Endothelial cell of umbilical vein (primary cell): ENCODE results near the gene TENT4A. TPM values are rescaled to one million over a fixed set of nuclear protein-coding genes. Genes with fewer than 3 reads are reported as not detected.

Source experiments
- BruUV-seq: library from RNA; stranded (reverse); fragments of 400-500 nt; replicated peaks from 2 replicates; lab custom pipeline; 2021; lab: Mats Ljungman, UMichigan
- CTCF ChIA-PET: fragments of 300-600, 350-600 bp; sonication (Branson Sonifier 250); formaldehyde crosslinking; loops from one replicate; lab custom pipeline; 2021; ENCODE audit warnings: antibody characterized with exemption, inconsistent platforms; lab: Charles Lee
- POLR2A ChIA-PET: fragments of 300-600, 350-600 bp; sonication (Branson Sonifier 250); formaldehyde crosslinking; loops from one replicate; lab custom pipeline; 2021; ENCODE audit warnings: antibody characterized with exemption, inconsistent platforms; lab: Charles Lee
- DNase-seq: peaks from one replicate; pipeline ENCODE4 v3.0.0-alpha.2; 2011; ENCODE audit warnings: low read depth, low spot score
- FAIRE-seq: peaks from 2 replicates; lab custom pipeline; 2011; peaks lifted over from hg19 to GRCh38; lab: Jason Lieb, UNC
- H2AFZ ChIP-seq: 2 replicates; pipeline ENCODE4 v1.6.0; 2012; ENCODE audit warnings: low read depth, low read length, control low read depth, inconsistent platforms
- H3K27ac ChIP-seq: 2 replicates; pipeline ENCODE4 v1.5.1; 2011; ENCODE audit warnings: low read depth, mild to moderate bottlenecking, control low read depth, low read length, moderate library complexity; ENCODE audit not compliant: insufficient read depth
- H3K27me3 ChIP-seq, 2 experiments: 2 replicates each; pipeline versions ENCODE4 v1.6.0 to v1.6.1; 2011; ENCODE audit warnings: low read length in 2 of 2, mixed read lengths in 1 of 2; ENCODE audit not compliant: control insufficient read depth in 2 of 2, insufficient read depth in 2 of 2
- H3K36me3 ChIP-seq, 2 experiments: 2 replicates in 1 of 2; 3 replicates in 1 of 2; pipeline ENCODE4 v1.5.1; 2011; ENCODE audit warnings: low read length in 2 of 2, mild to moderate bottlenecking in 1 of 2, moderate library complexity in 1 of 2; ENCODE audit not compliant: control insufficient read depth in 2 of 2, insufficient read depth in 2 of 2; ENCODE audit errors: extremely low read depth in 1 of 2
- H3K4me1 ChIP-seq: 3 replicates; pipeline ENCODE4 v1.5.1; 2011; ENCODE audit warnings: mild to moderate bottlenecking, low read length; ENCODE audit not compliant: control insufficient read depth, insufficient read depth; ENCODE audit errors: extremely low read depth
- H3K4me2 ChIP-seq: 2 replicates; pipeline ENCODE4 v1.6.1; 2011; ENCODE audit warnings: low read length, control low read depth, mixed read lengths; ENCODE audit not compliant: insufficient read depth
- H3K4me3 ChIP-seq, 3 experiments: fragments of 200-600 bp in 1 of 3; sonication (generic), shearing (Covaris generic) in 1 of 3; replicated peaks in 1 of 3; 2 replicates each; pipeline ENCODE4 v1.5.1; 2011 to 2016; ENCODE audit warnings: control low read depth in 3 of 3, low read length in 3 of 3, mild to moderate bottlenecking in 2 of 3, inconsistent platforms in 1 of 3, low read depth in 1 of 3, moderate library complexity in 1 of 3; ENCODE audit not compliant: insufficient read depth in 1 of 3
- H3K79me2 ChIP-seq: 2 replicates; pipeline ENCODE4 v1.6.0; 2012; ENCODE audit warnings: low read length, inconsistent platforms; ENCODE audit not compliant: control insufficient read depth, insufficient read depth
- H3K9ac ChIP-seq: replicated peaks from 2 replicates; pipeline ENCODE3; 2011; ENCODE audit warnings: low read length, control low read depth; ENCODE audit not compliant: insufficient read depth; ENCODE audit errors: extremely low read depth
- H3K9me1 ChIP-seq: replicated peaks from 3 replicates; pipeline ENCODE4 v1.6.0; 2011; ENCODE audit warnings: mild to moderate bottlenecking, low read length; ENCODE audit not compliant: control insufficient read depth, insufficient read depth; ENCODE audit errors: extremely low read depth
- H3K9me3 ChIP-seq: replicated peaks from 2 replicates; pipeline ENCODE4 v1.5.1; 2012; ENCODE audit warnings: low read length, inconsistent platforms; ENCODE audit not compliant: control insufficient read depth, insufficient read depth
- H4K20me1 ChIP-seq: replicated peaks from 2 replicates; pipeline ENCODE3; 2011; ENCODE audit warnings: mild to moderate bottlenecking, low read length; ENCODE audit not compliant: control insufficient read depth, insufficient read depth; ENCODE audit errors: extremely low read depth
- EZH2 ChIP-seq: IDR thresholded peaks from 2 replicates; pipeline ENCODE4 v1.6.1; 2012; ENCODE audit warnings: borderline replicate concordance, low read depth, mild to moderate bottlenecking, moderate library complexity, low read length, inconsistent platforms; ENCODE audit not compliant: severe bottlenecking
- FOS ChIP-seq: IDR thresholded peaks from 2 replicates; pipeline ENCODE4 v1.6.1; 2011; ENCODE audit warnings: mild to moderate bottlenecking, low read length, moderate library complexity, borderline replicate concordance; ENCODE audit not compliant: insufficient read depth
- GATA2 ChIP-seq: IDR thresholded peaks from 2 replicates; pipeline ENCODE4 v1.7.0; 2011; ENCODE audit warnings: low read depth, mild to moderate bottlenecking, moderate library complexity, mixed read lengths, low read length; ENCODE audit not compliant: insufficient read length, insufficient read depth
- JUN ChIP-seq: IDR thresholded peaks from 2 replicates; pipeline ENCODE4 v1.6.1; 2011; ENCODE audit warnings: borderline replicate concordance, low read depth; ENCODE audit not compliant: insufficient read length, insufficient read depth
- MAX ChIP-seq: IDR thresholded peaks from 2 replicates; pipeline ENCODE4 v1.6.1; 2011; ENCODE audit not compliant: insufficient read depth, insufficient read length
- MYC ChIP-seq: IDR thresholded peaks from one replicate; pipeline ENCODE4 v1.6.1; 2011; ENCODE audit warnings: mild to moderate bottlenecking, low read depth, low read length
- POLR2A ChIP-seq: IDR thresholded peaks from 2 replicates; pipeline ENCODE4 v1.6.1; 2012; ENCODE audit warnings: low read depth, mild to moderate bottlenecking, control low read depth, low read length
- POLR2AphosphoS5 ChIP-seq: IDR thresholded peaks from 2 replicates; pipeline ENCODE4 v1.6.1; 2012; ENCODE audit warnings: low read depth, mild to moderate bottlenecking, control low read depth, low read length, moderate library complexity; ENCODE audit not compliant: insufficient read depth
- dilution Hi-C: fragments of 300-500 bp; cut with MboI; formaldehyde crosslinking; loops from one replicate; pipeline ENCODE4 v1.15.0; 2019; ENCODE audit warnings: low sequenced_read_pairs; ENCODE audit not compliant: extremely low pct_ligation_motif_present
- intact Hi-C: fragments of 100-400 bp; cut with micrococcal nuclease; formaldehyde crosslinking; loops from one replicate; pipeline ENCODE4 v1.10.0; 2022
- polyA plus RNA-seq, 4 experiments: library from polyadenylated mRNA; depleted of rRNA in 3 of 4; stranded (reverse) in 3 of 4; unstranded in 1 of 4; fragments of >200 nt; gene quantifications; 2 replicates each; pipeline versions ENCODE4 v1.2.1 to v1.2.3, GENCODE V29; 2011 to 2012; ENCODE audit warnings: missing spikeins in 1 of 4
- total RNA-seq: library from RNA; stranded (reverse); gene quantifications from 2 replicates; pipeline ENCODE4 v1.2.3, GENCODE V29; 2021
- TF ChIP-seq, protein P1 (sequence below), 2 donors: IDR thresholded peaks; 1 replicate in 1 of 2; 2 replicates in 1 of 2; pipeline ENCODE4 v1.5.1; 2011; ENCODE audit warnings: low read length in 2 of 2, mild to moderate bottlenecking in 2 of 2, moderate library complexity in 2 of 2, control low read depth in 1 of 2, inconsistent platforms in 1 of 2, low read depth in 1 of 2; ENCODE audit not compliant: insufficient read depth in 1 of 2; ENCODE audit errors: extremely low read depth in 1 of 2

TENT4A gene
- total and polyA plus RNA-seq, 2 donors (not counting 3 experiments of a cell fraction or from before 2014, with no cell fraction given), result 10.2 to 35.4 TPM

GRCh38 chr5:6666762-6667161, 46.5 kb upstream of the TENT4A start:
- no peaks in the 10 kb centered on the region for H3K9me1 ChIP-seq
- no TSS peak for BruUV-seq
- POLR2A ChIA-PET, result no interaction called here
- dilution Hi-C loops (no loop called here), intact Hi-C loops (no loop called here)
- no peaks in the 10 kb centered on the region for H3K27me3 ChIP-seq
- no peaks in the 10 kb centered on the region for H3K4me1 ChIP-seq
- no peaks in the 10 kb centered on the region for H3K79me2 ChIP-seq
- CTCF ChIA-PET, result no interaction called here
- DNase-seq, result no peak
- H3K27ac ChIP-seq, result no peak overlapping the region
- TF ChIP-seq POLR2A (no peak), MYC (no peak), MAX (no peak), FOS (no peak), POLR2AphosphoS5 (no peak), JUN (no peak), GATA2 (no peak), EZH2 (no peak)
- TF ChIP-seq, protein P1, sequence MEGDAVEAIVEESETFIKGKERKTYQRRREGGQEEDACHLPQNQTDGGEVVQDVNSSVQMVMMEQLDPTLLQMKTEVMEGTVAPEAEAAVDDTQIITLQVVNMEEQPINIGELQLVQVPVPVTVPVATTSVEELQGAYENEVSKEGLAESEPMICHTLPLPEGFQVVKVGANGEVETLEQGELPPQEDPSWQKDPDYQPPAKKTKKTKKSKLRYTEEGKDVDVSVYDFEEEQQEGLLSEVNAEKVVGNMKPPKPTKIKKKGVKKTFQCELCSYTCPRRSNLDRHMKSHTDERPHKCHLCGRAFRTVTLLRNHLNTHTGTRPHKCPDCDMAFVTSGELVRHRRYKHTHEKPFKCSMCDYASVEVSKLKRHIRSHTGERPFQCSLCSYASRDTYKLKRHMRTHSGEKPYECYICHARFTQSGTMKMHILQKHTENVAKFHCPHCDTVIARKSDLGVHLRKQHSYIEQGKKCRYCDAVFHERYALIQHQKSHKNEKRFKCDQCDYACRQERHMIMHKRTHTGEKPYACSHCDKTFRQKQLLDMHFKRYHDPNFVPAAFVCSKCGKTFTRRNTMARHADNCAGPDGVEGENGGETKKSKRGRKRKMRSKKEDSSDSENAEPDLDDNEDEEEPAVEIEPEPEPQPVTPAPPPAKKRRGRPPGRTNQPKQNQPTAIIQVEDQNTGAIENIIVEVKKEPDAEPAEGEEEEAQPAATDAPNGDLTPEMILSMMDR (IDR thresholded peaks at IDR 0.05; ENCODE audit: extremely low read depth in 1 of 2, insufficient read depth in 1 of 2, low read depth in 1 of 2, low read length in 2 of 2), result no peak
- no peak overlapping the region for H3K4me3 ChIP-seq
- H2AFZ ChIP-seq, result no peak overlapping the region
- H4K20me1 ChIP-seq, result no peaks in the 10 kb centered on the region
- H3K9me3 ChIP-seq, result no peaks in the 10 kb centered on the region
- H3K36me3 ChIP-seq, result no peaks in the 10 kb centered on the region
- H3K9ac ChIP-seq, result no peak overlapping the region
- H3K4me2 ChIP-seq, result no peak overlapping the region
- no peak for FAIRE-seq
